ENCODE data around the gene CCL3. TPM values are rescaled to one million over a fixed set of nuclear protein-coding genes. Genes with fewer than 3 reads are reported as not detected.

Gene CCL3
- total RNA-seq, 1 experiment from 2014 or later, result 0.72 TPM

DNA sequence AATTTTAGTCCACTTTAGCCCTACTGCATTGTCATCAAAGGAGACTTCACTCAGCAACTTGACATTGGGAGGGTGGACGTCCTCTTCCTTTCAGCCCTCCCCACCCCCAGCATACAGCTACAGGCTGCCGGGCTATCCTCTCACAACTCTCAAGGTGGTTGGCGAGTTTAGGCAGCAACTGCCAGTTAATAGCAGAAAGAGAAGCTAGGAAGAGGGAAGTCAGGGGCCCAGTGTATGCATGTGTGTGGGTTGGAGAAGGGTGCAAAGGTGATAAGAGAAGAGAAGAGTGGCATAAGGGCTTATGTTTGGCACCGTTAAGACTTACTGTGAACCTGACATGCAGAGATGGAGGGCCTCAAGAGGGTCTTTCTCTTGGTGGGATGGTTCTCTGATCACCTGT is 45.5 kb upstream of the CCL3 start:
- Mint-ChIP-seq H3K27ac (no peak overlapping the region), H3K36me3 (no peaks in the 10 kb centered on the region), H3K4me1 (peaks cover 3% of the 10 kb centered on the region; the same call in 1 of the 2 replicates), H3K27me3 (ENCODE audit: low read depth) (no peaks in the 10 kb centered on the region), H3K9me3 (no peaks in the 10 kb centered on the region), H3K4me3 (no peak overlapping the region)
- ChIA-PET CTCF (interaction anchor here (0.9 to 2.5 kb wide), 2 partner anchors 14 to 63 kb away, joined by 3 to 14 read pairs; no protein-coding TSS in a partner anchor), POLR2A (no interaction called here)
- TF ChIP-seq NFE2L1 (CRISPR knock-in tag; IDR thresholded peaks at IDR 0.05), result no peak
- ATAC-seq, result no peak
- DNase-seq (ENCODE audit: low spot score), result no peak

DNA sequence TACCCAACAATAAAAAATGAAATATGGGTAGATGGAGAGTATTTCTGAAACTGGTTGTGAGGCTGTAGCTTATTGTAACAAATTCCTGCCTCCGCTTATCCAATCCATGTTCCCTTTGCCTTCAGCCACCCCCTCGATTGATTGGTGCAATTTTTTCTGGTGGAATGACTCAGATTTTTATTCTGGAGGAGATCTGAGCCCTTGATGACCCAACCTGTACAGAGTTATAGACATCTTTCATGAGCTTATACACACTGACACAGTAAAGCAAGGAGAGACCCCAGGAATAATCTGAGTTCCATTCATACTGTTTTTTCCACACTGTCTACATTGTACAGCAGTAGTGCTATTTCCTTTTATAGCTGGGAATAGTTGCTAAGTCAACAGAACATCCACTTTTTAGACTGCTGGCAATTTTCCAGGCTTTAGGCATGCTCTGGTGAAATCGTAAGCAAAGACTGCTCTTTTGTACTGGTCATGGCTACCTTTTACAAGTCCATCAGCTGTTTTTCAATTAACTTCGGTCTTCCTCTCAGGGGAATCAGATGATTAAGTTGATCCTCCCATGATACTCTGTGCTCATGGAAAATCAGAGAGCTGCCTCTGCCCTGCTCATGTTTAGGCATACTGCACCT is 43.8 kb upstream of the CCL3 start:
- Mint-ChIP-seq H3K9me3 (no peaks in the 10 kb centered on the region), H3K27ac (no peak overlapping the region), H3K36me3 (no peaks in the 10 kb centered on the region), H3K4me1 (peaks cover 3% of the 10 kb centered on the region; the same call in 1 of the 2 replicates), H3K27me3 (ENCODE audit: low read depth) (no peaks in the 10 kb centered on the region), H3K4me3 (no peak overlapping the region)
- TF ChIP-seq, protein P1, sequence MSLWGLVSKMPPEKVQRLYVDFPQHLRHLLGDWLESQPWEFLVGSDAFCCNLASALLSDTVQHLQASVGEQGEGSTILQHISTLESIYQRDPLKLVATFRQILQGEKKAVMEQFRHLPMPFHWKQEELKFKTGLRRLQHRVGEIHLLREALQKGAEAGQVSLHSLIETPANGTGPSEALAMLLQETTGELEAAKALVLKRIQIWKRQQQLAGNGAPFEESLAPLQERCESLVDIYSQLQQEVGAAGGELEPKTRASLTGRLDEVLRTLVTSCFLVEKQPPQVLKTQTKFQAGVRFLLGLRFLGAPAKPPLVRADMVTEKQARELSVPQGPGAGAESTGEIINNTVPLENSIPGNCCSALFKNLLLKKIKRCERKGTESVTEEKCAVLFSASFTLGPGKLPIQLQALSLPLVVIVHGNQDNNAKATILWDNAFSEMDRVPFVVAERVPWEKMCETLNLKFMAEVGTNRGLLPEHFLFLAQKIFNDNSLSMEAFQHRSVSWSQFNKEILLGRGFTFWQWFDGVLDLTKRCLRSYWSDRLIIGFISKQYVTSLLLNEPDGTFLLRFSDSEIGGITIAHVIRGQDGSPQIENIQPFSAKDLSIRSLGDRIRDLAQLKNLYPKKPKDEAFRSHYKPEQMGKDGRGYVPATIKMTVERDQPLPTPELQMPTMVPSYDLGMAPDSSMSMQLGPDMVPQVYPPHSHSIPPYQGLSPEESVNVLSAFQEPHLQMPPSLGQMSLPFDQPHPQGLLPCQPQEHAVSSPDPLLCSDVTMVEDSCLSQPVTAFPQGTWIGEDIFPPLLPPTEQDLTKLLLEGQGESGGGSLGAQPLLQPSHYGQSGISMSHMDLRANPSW (CRISPR knock-in tag; conservative IDR thresholded peaks at IDR 0.05; ENCODE audit: low read depth), result no peak
- TF ChIP-seq ZBTB21 (CRISPR knock-in tag; IDR thresholded peaks at IDR 0.05; ENCODE audit: borderline replicate concordance), result no peak
- no peak for TF ChIP-seq RORB (CRISPR knock-in tag; IDR thresholded peaks at IDR 0.05)
- no peak for TF ChIP-seq HMGA2 (CRISPR knock-in tag; IDR thresholded peaks at IDR 0.05)
- TF ChIP-seq, protein P2, sequence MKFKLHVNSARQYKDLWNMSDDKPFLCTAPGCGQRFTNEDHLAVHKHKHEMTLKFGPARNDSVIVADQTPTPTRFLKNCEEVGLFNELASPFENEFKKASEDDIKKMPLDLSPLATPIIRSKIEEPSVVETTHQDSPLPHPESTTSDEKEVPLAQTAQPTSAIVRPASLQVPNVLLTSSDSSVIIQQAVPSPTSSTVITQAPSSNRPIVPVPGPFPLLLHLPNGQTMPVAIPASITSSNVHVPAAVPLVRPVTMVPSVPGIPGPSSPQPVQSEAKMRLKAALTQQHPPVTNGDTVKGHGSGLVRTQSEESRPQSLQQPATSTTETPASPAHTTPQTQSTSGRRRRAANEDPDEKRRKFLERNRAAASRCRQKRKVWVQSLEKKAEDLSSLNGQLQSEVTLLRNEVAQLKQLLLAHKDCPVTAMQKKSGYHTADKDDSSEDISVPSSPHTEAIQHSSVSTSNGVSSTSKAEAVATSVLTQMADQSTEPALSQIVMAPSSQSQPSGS (CRISPR knock-in tag; IDR thresholded peaks at IDR 0.05; ENCODE audit: borderline replicate concordance, low read depth), result no peak
- no peak for TF ChIP-seq ATF1 (CRISPR knock-in tag; IDR thresholded peaks at IDR 0.05)
- no peak for TF ChIP-seq FOXJ3 (CRISPR knock-in tag; IDR thresholded peaks at IDR 0.05; ENCODE audit: borderline replicate concordance)
- TF ChIP-seq ZNF232 (CRISPR knock-in tag; IDR thresholded peaks at IDR 0.05), result no peak
- TF ChIP-seq, protein P3, sequence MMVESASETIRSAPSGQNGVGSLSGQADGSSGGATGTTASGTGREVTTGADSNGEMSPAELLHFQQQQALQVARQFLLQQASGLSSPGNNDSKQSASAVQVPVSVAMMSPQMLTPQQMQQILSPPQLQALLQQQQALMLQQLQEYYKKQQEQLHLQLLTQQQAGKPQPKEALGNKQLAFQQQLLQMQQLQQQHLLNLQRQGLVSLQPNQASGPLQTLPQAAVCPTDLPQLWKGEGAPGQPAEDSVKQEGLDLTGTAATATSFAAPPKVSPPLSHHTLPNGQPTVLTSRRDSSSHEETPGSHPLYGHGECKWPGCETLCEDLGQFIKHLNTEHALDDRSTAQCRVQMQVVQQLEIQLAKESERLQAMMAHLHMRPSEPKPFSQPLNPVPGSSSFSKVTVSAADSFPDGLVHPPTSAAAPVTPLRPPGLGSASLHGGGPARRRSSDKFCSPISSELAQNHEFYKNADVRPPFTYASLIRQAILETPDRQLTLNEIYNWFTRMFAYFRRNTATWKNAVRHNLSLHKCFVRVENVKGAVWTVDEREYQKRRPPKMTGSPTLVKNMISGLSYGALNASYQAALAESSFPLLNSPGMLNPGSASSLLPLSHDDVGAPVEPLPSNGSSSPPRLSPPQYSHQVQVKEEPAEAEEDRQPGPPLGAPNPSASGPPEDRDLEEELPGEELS (CRISPR knock-in tag; IDR thresholded peaks at IDR 0.05), result no peak
- TF ChIP-seq, protein P4, sequence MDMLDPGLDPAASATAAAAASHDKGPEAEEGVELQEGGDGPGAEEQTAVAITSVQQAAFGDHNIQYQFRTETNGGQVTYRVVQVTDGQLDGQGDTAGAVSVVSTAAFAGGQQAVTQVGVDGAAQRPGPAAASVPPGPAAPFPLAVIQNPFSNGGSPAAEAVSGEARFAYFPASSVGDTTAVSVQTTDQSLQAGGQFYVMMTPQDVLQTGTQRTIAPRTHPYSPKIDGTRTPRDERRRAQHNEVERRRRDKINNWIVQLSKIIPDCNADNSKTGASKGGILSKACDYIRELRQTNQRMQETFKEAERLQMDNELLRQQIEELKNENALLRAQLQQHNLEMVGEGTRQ (CRISPR knock-in tag; IDR thresholded peaks at IDR 0.05), result no peak
- TF ChIP-seq ELF4 (CRISPR knock-in tag; IDR thresholded peaks at IDR 0.05; ENCODE audit: low read depth), result no peak
- TF ChIP-seq MYBL2 (CRISPR knock-in tag; IDR thresholded peaks at IDR 0.05), result no peak
- TF ChIP-seq, protein P5, sequence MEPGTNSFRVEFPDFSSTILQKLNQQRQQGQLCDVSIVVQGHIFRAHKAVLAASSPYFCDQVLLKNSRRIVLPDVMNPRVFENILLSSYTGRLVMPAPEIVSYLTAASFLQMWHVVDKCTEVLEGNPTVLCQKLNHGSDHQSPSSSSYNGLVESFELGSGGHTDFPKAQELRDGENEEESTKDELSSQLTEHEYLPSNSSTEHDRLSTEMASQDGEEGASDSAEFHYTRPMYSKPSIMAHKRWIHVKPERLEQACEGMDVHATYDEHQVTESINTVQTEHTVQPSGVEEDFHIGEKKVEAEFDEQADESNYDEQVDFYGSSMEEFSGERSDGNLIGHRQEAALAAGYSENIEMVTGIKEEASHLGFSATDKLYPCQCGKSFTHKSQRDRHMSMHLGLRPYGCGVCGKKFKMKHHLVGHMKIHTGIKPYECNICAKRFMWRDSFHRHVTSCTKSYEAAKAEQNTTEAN (CRISPR knock-in tag; IDR thresholded peaks at IDR 0.05), result no peak
- no peak for TF ChIP-seq EMX1 (CRISPR knock-in tag; IDR thresholded peaks at IDR 0.05)
- TF ChIP-seq ZNF121 (CRISPR knock-in tag; IDR thresholded peaks at IDR 0.05), result no peak
- no peak for TF ChIP-seq ESRRA (CRISPR knock-in tag; IDR thresholded peaks at IDR 0.05; ENCODE audit: borderline replicate concordance)
- TF ChIP-seq, protein P6, sequence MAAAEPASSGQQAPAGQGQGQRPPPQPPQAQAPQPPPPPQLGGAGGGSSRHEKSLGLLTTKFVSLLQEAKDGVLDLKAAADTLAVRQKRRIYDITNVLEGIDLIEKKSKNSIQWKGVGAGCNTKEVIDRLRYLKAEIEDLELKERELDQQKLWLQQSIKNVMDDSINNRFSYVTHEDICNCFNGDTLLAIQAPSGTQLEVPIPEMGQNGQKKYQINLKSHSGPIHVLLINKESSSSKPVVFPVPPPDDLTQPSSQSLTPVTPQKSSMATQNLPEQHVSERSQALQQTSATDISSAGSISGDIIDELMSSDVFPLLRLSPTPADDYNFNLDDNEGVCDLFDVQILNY (CRISPR knock-in tag; IDR thresholded peaks at IDR 0.05), result no peak
- POLR2A ChIA-PET, result no interaction called here
- ATAC-seq (no peak), DNase-seq (ENCODE audit: low spot score) (no peak)
- CTCF ChIA-PET, result interaction anchor here (0.9 to 2.5 kb wide), 6 partner anchors 15 to 164 kb away, joined by 3 to 14 read pairs (median 4); no protein-coding TSS in a partner anchor
